ENCODE data around the gene C15orf39.
"Not testable (repeated sequence)": the region's sequence is repeated elsewhere in the genome, so short reads cannot be mapped to it uniquely, and the experiment has no call there.

Gene C15orf39
- total RNA-seq: 16.7 to 29.6 reads per million in 2 donors

GRCh38 chr15:75201616-75202250 is at the start of gene C15orf39:
Gene C15orf39, plus strand, starts transcription at chr15:75201882. Its CDS starts 4,167 bp downstream, at chr15:75206049.
- peak; percentile 67 for DNase-seq

GRCh38 chr15:75152382-75153079 is 49.2 kb upstream of the C15orf39 start:
- DNase-seq: no peak

GRCh38 chr15:75153087-75153486 is 48.6 kb upstream of the C15orf39 start:
- DNase-seq: no peak

- no peak for DNase-seq
These were observed 48.0 kb upstream of the C15orf39 start for GRCh38 chr15:75153565-75154276.

- DNase-seq: no peak
These were observed 47.1 kb upstream of the C15orf39 start for GRCh38 chr15:75154461-75155062.

GRCh38 chr15:75156326-75157215 is 45.1 kb upstream of the C15orf39 start:
- no peak for DNase-seq

- DNase-seq: no peak
These were observed 43.3 kb upstream of the C15orf39 start for GRCh38 chr15:75158402-75158801.

- DNase-seq: no peak
These were observed 42.4 kb upstream of the C15orf39 start for GRCh38 chr15:75159244-75159643.

GRCh38 chr15:75161106-75161916 is 40.4 kb upstream of the C15orf39 start:
- DNase-seq: no peak

GRCh38 chr15:75161917-75162414 is 39.7 kb upstream of the C15orf39 start:
- DNase-seq: no peak

GRCh38 chr15:75163150-75163564 is 38.5 kb upstream of the C15orf39 start:
- DNase-seq: no peak

GRCh38 chr15:75164625-75165350 is 36.9 kb upstream of the C15orf39 start:
- DNase-seq: no peak

GRCh38 chr15:75166489-75167063 is 35.1 kb upstream of the C15orf39 start:
- DNase-seq: not testable (repeated sequence)

GRCh38 chr15:75167588-75168350 is 33.9 kb upstream of the C15orf39 start:
- DNase-seq: no peak

GRCh38 chr15:75168374-75168773 is 33.3 kb upstream of the C15orf39 start:
- DNase-seq: no peak

GRCh38 chr15:75170203-75170602 is 31.5 kb upstream of the C15orf39 start:
- no peak for DNase-seq

- DNase-seq: no peak
These were observed 30.9 kb upstream of the C15orf39 start for GRCh38 chr15:75170711-75171341.

GRCh38 chr15:75171408-75171807 is 30.3 kb upstream of the C15orf39 start:
- no peak for DNase-seq

All from T-helper 9 cell (primary cell).